Activated naive CD8-positive, alpha-beta T cell treated with anti-CD3 and anti-CD28 coated beads for 36 hours (primary cell): ENCODE data around the gene PSORS1C2. TPM values are rescaled to one million over a fixed set of nuclear protein-coding genes. Genes with fewer than 3 reads are reported as not detected.

Experiments
- DNase-seq: peaks from one replicate; pipeline ENCODE4 v3.0.0; 2021
- H3K27ac Mint-ChIP-seq: one replicate; pipeline ENCODE4 v1.8.0; 2022; ENCODE audit warnings: mild to moderate bottlenecking, moderate library complexity, mixed read lengths
- H3K27me3 Mint-ChIP-seq: one replicate; pipeline ENCODE4 v1.8.0; 2022; ENCODE audit warnings: mild to moderate bottlenecking, mixed read lengths
- H3K36me3 Mint-ChIP-seq: one replicate; pipeline ENCODE4 v1.8.0; 2021; ENCODE audit warnings: mild to moderate bottlenecking, mixed read lengths
- H3K4me1 Mint-ChIP-seq: one replicate; pipeline ENCODE4 v1.8.0; 2021; ENCODE audit warnings: mixed read lengths
- H3K4me3 Mint-ChIP-seq: one replicate; pipeline ENCODE4 v1.8.0; 2022; ENCODE audit warnings: mild to moderate bottlenecking, moderate library complexity, mixed read lengths
- H3K9me3 Mint-ChIP-seq: one replicate; pipeline ENCODE4 v1.8.0; 2022; ENCODE audit warnings: mixed read lengths
- total RNA-seq, 2 experiments: library from RNA; stranded (reverse); gene quantifications; one replicate each; pipeline ENCODE4 v1.2.3, GENCODE V29; 2021

Gene PSORS1C2
- total RNA-seq, 2 experiments from 2014 or later = not detected

GRCh38 chr6:31131595-31131994, 7.3 kb downstream of the PSORS1C2 start:
- Mint-ChIP-seq H3K27ac (no peak overlapping the region), H3K4me3 (no peak overlapping the region), H3K27me3 (peaks cover 13% of the 10 kb centered on the region)

GRCh38 chr6:31130751-31131150, 8.1 kb downstream of the PSORS1C2 start:
- Mint-ChIP-seq H3K9me3 (no peaks in the 10 kb centered on the region), H3K4me1 (peaks cover 5% of the 10 kb centered on the region), H3K36me3 (no peaks in the 10 kb centered on the region), H3K27me3 (peaks cover 13% of the 10 kb centered on the region), H3K4me3 (no peak overlapping the region), H3K27ac (no peak overlapping the region)
- DNase-seq = no peak

More at GRCh38 chr6:31131595-31131994, 7.3 kb downstream of the PSORS1C2 start:
- H3K9me3 Mint-ChIP-seq = no peaks in the 10 kb centered on the region
- H3K36me3 Mint-ChIP-seq = no peaks in the 10 kb centered on the region
- DNase-seq = no peak
- peaks cover 5% of the 10 kb centered on the region for H3K4me1 Mint-ChIP-seq

GRCh38 chr6:31129130-31129529, 9.7 kb downstream of the PSORS1C2 start:
- Mint-ChIP-seq H3K27ac (no peak overlapping the region), H3K36me3 (no peaks in the 10 kb centered on the region), H3K9me3 (no peaks in the 10 kb centered on the region), H3K27me3 (peaks cover 13% of the 10 kb centered on the region), H3K4me1 (peaks cover 5% of the 10 kb centered on the region), H3K4me3 (no peak overlapping the region)
- DNase-seq = no peak

GRCh38 chr6:31128093-31128676, 10.7 kb downstream of the PSORS1C2 start:
- H3K4me3 Mint-ChIP-seq = no peak overlapping the region
- H3K9me3 Mint-ChIP-seq = no peaks in the 10 kb centered on the region
- no peak overlapping the region for H3K27ac Mint-ChIP-seq
- H3K4me1 Mint-ChIP-seq = peaks cover 5% of the 10 kb centered on the region
- DNase-seq = peak; percentile 62
- no peaks in the 10 kb centered on the region for H3K36me3 Mint-ChIP-seq
- peaks cover 13% of the 10 kb centered on the region for H3K27me3 Mint-ChIP-seq

- no peak overlapping the region for H3K27ac Mint-ChIP-seq
- peaks cover 13% of the 10 kb centered on the region for H3K27me3 Mint-ChIP-seq
- peaks cover 5% of the 10 kb centered on the region for H3K4me1 Mint-ChIP-seq
- no peaks in the 10 kb centered on the region for H3K9me3 Mint-ChIP-seq
- DNase-seq = no peak
- no peaks in the 10 kb centered on the region for H3K36me3 Mint-ChIP-seq
- no peak overlapping the region for H3K4me3 Mint-ChIP-seq
Observed at GRCh38 chr6:31126396-31127175, 12.3 kb downstream of the PSORS1C2 start.

- peaks cover 5% of the 10 kb centered on the region for H3K4me1 Mint-ChIP-seq
- no peak overlapping the region for H3K27ac Mint-ChIP-seq
- peaks cover 13% of the 10 kb centered on the region for H3K27me3 Mint-ChIP-seq
- H3K36me3 Mint-ChIP-seq = no peaks in the 10 kb centered on the region
- no peak for DNase-seq
- H3K4me3 Mint-ChIP-seq = no peak overlapping the region
- no peaks in the 10 kb centered on the region for H3K9me3 Mint-ChIP-seq
Observed at GRCh38 chr6:31125586-31126363, 13.1 kb downstream of the PSORS1C2 start.

- no peaks in the 10 kb centered on the region for H3K9me3 Mint-ChIP-seq
- DNase-seq = no peak
- H3K4me3 Mint-ChIP-seq = no peak overlapping the region
- H3K4me1 Mint-ChIP-seq = peaks cover 5% of the 10 kb centered on the region
- no peaks in the 10 kb centered on the region for H3K36me3 Mint-ChIP-seq
- peaks cover 13% of the 10 kb centered on the region for H3K27me3 Mint-ChIP-seq
- H3K27ac Mint-ChIP-seq = no peak overlapping the region
Observed at GRCh38 chr6:31125162-31125561, 13.7 kb downstream of the PSORS1C2 start.

- Mint-ChIP-seq H3K4me1 (peaks cover 3% of the 10 kb centered on the region), H3K4me3 (no peak overlapping the region), H3K36me3 (no peaks in the 10 kb centered on the region), H3K27me3 (peaks cover 2% of the 10 kb centered on the region), H3K27ac (no peak overlapping the region), H3K9me3 (no peaks in the 10 kb centered on the region)
- no peak for DNase-seq
Observed at GRCh38 chr6:31122791-31123706, 15.8 kb downstream of the PSORS1C2 start.

- Mint-ChIP-seq H3K9me3 (no peaks in the 10 kb centered on the region), H3K36me3 (no peaks in the 10 kb centered on the region), H3K4me1 (no peaks in the 10 kb centered on the region), H3K4me3 (no peak overlapping the region), H3K27me3 (no peaks in the 10 kb centered on the region), H3K27ac (no peak overlapping the region)
- DNase-seq = no peak
Observed at GRCh38 chr6:31121131-31121790, 17.6 kb downstream of the PSORS1C2 start.

- H3K36me3 Mint-ChIP-seq = no peaks in the 10 kb centered on the region
- no peaks in the 10 kb centered on the region for H3K4me1 Mint-ChIP-seq
- no peaks in the 10 kb centered on the region for H3K9me3 Mint-ChIP-seq
- no peak within 1 kb of the TSS for H3K27ac Mint-ChIP-seq
- DNase-seq = no peak
- no peaks in the 10 kb centered on the region for H3K27me3 Mint-ChIP-seq
- no peak within 1 kb of the TSS for H3K4me3 Mint-ChIP-seq
Observed at GRCh38 chr6:31120151-31120915, 18.5 kb downstream of the PSORS1C2 start, which contains the start of gene CDSN. CDSN (minus strand) TSS chr6:31120446; CDS start chr6:31120419, 27 bp downstream.

GRCh38 chr6:31118178-31118577, 20.7 kb downstream of the PSORS1C2 start:
- Mint-ChIP-seq H3K4me1 (peaks cover 2% of the 10 kb centered on the region), H3K36me3 (no peaks in the 10 kb centered on the region), H3K4me3 (no peak overlapping the region), H3K27ac (no peak overlapping the region), H3K9me3 (no peaks in the 10 kb centered on the region), H3K27me3 (no peaks in the 10 kb centered on the region)
- no peak for DNase-seq

GRCh38 chr6:31116661-31117385, 22.0 kb downstream of the PSORS1C2 start:
- H3K4me1 Mint-ChIP-seq = peaks cover 2% of the 10 kb centered on the region

GRCh38 chr6:31115941-31116560, 22.8 kb downstream of the PSORS1C2 start:
- Mint-ChIP-seq H3K4me1 (peaks cover 2% of the 10 kb centered on the region), H3K27ac (no peak overlapping the region), H3K27me3 (no peaks in the 10 kb centered on the region), H3K36me3 (no peaks in the 10 kb centered on the region), H3K9me3 (no peaks in the 10 kb centered on the region), H3K4me3 (no peak overlapping the region)
- no peak for DNase-seq

More at GRCh38 chr6:31116661-31117385, 22.0 kb downstream of the PSORS1C2 start:
- Mint-ChIP-seq H3K9me3 (no peaks in the 10 kb centered on the region), H3K27ac (no peak overlapping the region), H3K4me3 (no peak overlapping the region), H3K36me3 (no peaks in the 10 kb centered on the region), H3K27me3 (no peaks in the 10 kb centered on the region)
- no peak for DNase-seq
